Measurements from ENCODE around the gene NR2C1. TPM values are rescaled to one million over a fixed set of nuclear protein-coding genes. Genes with fewer than 3 reads are reported as not detected.
"Not testable (repeated sequence)": the region's sequence is repeated elsewhere in the genome, so short reads cannot be mapped to it uniquely, and the experiment has no call there.

The NR2C1 gene
- total RNA-seq, 1 donor from 2014 or later: 16.9 TPM

GRCh38 chr12:95003213-95003920, 70.1 kb downstream of the NR2C1 start, which contains the start of gene NDUFA12:
TSS of gene NDUFA12 (minus strand) at chr12:95003697. CDS start at chr12:95003680, 17 bp downstream.
- peak; percentile 84 for DNase-seq (ENCODE audit: low read depth, low spot score)

- no peak for DNase-seq (ENCODE audit: low read depth, low spot score)
Observed at GRCh38 chr12:95002754-95003153, 70.7 kb downstream of the NR2C1 start.

GRCh38 chr12:94998326-94998725, 75.1 kb downstream of the NR2C1 start:
- DNase-seq (ENCODE audit: low read depth, low spot score): no peak

- DNase-seq (ENCODE audit: low read depth, low spot score): no peak
Observed at GRCh38 chr12:94997726-94998125, 75.7 kb downstream of the NR2C1 start.

DNA sequence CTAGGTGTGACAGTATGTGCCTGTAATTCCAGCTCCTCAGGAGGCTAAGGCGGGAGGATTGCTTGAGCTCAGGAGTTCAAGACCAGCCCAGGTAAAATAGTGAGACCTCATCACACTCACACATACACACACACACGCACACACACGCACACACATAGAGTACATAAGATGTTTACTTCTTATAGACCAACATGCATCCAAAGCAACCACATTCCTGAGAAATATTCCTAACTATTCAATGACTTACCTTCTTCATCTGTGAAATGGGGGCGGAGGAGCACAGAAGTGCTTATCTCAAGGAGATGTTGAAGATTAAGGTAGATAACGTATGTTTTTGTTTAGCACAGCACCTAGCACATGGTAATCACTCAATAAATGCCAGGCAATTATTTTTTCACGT, 76.4 kb downstream of the NR2C1 start:
- no peak for DNase-seq (ENCODE audit: low read depth, low spot score)

GRCh38 chr12:94994312-94994711, 79.1 kb downstream of the NR2C1 start:
- no peak for DNase-seq (ENCODE audit: low read depth, low spot score)

DNA sequence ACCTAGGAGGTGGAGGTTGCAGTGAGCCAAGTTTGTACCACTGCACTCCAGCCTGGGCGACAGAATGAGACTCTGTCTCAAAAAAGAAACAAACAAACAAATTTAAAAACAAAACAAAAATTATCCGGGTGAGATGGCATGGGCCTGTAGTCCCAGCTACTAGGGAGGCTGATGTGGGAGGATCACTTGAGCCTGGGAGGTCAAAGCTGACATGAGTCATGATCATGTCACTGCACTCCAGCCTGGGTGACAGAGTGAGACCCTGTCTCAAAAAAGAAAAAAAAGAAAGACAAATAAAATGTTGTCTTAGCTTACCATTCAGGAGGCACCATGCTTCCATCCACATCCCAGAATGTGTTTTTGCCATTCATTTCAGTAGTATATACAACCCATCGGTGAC, 79.6 kb downstream of the NR2C1 start:
- DNase-seq (ENCODE audit: low read depth, low spot score): not testable (repeated sequence)

DNA sequence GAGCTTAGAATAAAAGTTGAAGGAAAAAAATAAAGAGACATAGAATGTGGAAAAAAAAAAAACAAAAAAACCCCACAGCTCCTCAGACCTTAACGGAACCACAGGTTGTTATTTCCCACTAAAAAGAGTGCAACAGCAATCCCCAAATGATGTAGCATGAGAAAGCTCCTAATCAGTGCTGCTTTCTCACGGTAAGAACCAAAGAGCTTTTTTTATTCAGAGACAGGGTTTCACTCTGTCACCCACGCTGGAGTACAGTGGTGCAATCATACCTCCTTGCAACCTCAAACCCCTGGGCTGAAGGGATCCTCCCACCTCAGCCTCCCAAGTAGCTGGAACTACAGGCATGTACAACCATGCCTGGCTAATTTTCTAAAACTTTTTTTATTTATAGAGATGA, 83.2 kb downstream of the NR2C1 start:
- DNase-seq (ENCODE audit: low read depth, low spot score): no peak

DNA sequence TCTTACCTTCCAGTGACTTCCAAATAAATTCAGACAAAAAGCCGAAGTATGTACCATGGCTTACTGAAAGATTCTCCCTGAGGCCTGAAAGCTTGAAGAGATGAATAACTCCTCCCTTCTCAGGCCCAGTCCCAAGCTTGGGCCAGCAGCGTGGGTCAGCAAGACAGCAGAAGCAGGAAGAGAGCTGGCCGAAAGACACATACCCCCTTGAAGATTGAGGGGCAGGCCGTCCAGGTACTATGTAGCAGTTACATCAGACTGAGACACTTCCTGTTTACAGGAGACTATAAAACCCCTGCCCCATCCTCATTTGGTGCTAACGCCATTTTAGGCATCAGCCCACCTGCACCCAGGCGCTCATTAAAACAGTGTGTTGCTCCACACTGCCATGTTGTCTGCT, 84.9 kb downstream of the NR2C1 start:
- no peak for DNase-seq (ENCODE audit: low read depth, low spot score)

DNA sequence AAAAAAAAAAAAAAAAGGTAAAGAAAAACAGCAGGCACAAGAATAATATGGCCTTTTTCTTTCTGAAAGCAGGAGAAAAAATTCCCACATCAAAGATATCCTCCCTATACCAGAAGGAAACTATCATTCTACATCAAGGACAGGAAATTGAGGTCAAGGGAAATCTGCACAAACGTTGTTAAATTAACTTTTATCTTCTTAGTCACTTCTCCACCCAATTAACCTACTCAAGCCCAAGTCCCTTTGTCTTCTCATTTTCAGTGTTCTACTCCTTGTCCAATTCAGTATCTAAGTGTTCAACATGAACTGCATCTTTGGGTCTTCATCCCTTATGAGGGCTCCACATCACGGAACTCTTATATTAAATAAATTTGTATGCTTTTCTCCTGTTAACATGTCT, 85.6 kb downstream of the NR2C1 start:
- DNase-seq (ENCODE audit: low read depth, low spot score): no peak

GRCh38 chr12:94987076-94987669, 86.2 kb downstream of the NR2C1 start:
- DNase-seq (ENCODE audit: low read depth, low spot score): no peak

DNA sequence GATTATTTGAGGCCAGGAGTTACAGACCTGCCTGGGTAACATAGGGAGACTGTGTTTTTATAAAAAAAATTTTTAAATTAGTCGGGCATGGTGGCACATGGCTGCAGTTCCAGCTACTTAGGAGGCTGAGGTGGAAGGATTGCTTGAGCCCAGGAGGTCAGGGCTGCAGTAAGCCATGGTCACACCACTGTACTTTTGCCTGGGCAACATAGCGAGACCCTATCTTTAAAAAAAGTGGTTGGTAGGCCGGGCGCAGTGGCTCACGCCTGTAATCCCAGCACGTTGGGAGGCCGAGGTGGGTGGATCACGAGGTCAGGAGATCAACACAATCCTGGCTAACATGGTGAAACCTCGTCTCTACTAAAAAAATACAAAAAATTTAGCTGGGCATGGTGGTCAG, 88.3 kb downstream of the NR2C1 start:
- DNase-seq (ENCODE audit: low read depth, low spot score): not testable (repeated sequence)

- no peak for DNase-seq (ENCODE audit: low read depth, low spot score)
Observed at GRCh38 chr12:94983321-94983720, 90.1 kb downstream of the NR2C1 start.

GRCh38 chr12:94982456-94982855, 91.0 kb downstream of the NR2C1 start:
- DNase-seq (ENCODE audit: low read depth, low spot score): no peak

DNA sequence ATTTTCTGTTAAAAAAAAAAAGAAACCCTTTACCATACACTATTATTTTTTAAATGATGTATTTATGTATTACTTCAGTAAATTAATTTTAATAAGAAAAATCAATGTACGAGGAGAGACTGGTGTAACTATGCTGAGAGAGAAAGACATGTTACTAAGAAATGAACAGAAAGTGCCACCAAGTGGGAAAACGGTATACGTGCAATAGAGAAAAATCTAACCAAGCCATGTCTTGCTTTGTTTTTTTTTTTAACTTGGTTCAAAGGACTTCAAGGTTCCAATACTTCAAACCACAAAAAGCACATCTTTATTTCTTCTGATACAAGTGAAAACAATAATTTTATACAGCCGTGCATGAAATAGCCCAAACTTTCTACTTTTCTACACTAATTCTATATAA, 92.8 kb downstream of the NR2C1 start:
- DNase-seq (ENCODE audit: low read depth, low spot score): no peak

DNA sequence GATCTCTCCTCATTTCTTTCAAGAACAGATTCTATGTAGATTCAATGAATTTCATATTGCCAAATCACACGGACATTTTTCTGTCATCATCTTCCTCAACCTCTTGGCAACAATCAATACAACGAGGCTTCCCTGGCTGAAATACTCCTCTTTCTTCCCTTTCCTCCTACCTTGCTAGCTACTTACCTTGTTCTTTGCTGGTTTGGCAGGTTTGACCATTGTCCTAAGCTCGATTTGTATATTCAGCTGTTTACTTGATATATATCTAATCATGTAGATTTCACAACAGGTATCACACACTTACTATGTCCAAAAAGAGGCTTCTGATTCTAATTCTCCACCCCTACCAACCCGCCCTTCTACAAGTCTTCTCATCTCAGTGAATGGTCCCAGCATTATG, 93.5 kb downstream of the NR2C1 start:
- no peak for DNase-seq (ENCODE audit: low read depth, low spot score)

DNA sequence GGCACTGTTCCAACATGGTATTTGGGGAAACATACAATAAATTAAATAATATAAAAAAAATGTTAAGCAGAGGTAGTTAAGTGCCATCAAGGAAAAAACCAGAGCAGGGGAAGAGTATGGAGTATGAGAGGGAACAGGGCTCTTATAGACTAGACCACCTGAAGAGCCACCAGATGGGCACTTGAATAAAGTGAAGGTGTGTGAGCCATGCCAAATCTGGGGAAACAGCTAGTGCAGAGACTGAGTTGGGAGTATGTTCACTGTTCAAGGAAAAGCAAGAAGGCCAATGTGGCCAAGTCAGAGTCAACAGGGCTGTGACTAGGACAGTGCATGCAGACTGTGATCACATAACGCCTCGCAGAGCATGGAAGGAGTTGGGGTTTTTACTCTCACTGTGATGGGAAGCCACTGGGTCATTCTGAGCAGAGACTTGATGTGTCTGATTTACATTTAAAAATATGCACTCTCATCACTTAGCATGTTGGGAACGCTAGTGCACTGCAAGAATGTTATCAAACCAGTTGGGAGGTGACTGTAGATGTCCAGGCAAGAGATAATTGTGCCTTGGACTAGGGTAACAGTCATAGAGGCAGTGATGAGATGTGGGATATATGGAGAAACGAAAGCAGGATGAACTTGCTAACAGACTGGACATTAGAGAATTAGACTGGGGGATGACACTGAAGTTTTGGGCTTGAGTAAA, 95.5 kb downstream of the NR2C1 start:
- DNase-seq (ENCODE audit: low read depth, low spot score): no peak

DNA sequence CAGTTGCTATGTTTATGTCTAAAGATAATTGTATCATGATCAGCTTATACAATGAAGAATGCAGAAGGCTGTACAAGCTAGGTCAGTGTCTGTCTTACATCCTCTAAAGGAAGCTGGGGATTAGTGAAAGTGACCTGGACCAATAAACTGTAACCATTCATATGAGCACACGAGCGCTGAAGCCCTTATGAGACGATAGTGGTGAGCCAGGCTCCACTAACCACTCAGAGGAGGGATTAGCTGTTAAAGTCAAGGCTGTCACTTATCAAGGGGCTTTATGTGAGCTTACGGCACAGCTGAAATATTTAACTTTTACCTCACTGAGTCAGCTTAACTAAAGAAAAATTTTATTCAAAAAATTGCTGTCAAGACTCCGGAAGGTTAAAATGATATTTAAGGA, 100.2 kb downstream of the NR2C1 start:
- DNase-seq (ENCODE audit: low read depth, low spot score): no peak

DNA sequence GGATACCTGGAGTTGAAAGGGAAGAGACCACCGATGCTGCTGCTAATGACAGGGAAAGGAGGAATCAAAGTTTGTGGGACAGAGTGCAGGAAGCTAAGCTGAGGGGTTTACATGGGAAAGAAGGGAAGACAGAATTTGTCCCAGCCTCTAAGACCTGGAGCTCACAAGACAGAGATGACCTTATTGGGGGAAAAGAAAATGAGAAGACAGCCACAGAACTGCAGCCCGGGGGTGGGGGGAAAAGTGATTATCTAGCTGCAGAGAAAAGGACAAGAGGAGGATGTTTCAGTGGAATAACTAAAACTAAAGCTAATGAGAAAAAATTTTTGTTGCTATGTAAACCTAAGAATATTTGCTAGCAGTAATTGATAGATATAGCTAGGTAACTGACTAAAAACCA, 100.6 kb downstream of the NR2C1 start:
- DNase-seq (ENCODE audit: low read depth, low spot score): no peak

DNA sequence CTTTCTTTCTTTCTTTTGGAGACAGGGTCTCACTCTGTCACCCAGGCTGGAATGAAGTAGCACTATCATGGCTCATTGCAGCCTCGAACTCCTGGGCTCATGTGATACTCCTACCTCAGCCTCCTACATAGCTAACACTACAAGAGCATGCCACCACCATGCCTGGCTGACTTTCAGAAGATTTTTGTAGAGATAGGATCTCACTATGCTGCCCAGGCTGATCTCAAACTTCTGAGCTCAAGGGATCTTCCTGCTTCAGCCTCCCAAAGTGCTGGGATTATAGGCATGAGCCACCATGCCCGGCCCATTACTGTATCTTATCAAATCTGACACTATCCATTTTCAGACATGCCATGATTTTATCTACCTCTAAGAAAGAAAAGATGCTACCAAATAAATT, 101.5 kb downstream of the NR2C1 start:
- no peak for DNase-seq (ENCODE audit: low read depth, low spot score)

GRCh38 chr12:94970560-94970959, 102.9 kb downstream of the NR2C1 start:
- no peak for DNase-seq (ENCODE audit: low read depth, low spot score)
